GM19463 (cell line): Measurements from ENCODE around the gene PIGQ.
A peak's percentile ranks its signal among the peaks of the same experiment; 100 is the strongest.

Experiments used
- ATAC-seq: cut with Tn5 transposase; IDR thresholded peaks from one replicate; pipeline ENCODE4 v1.9.1; 2021; ENCODE audit warnings: mild to moderate bottlenecking, moderate library complexity; ENCODE audit not compliant: unreplicated experiment

The PIGQ gene

GRCh38 chr16:569445-570254 lies at the start of gene PIGQ:
Gene PIGQ (plus strand): TSS chr16:569968. CDS start chr16:574075, 4,107 bp downstream.
- no peak for ATAC-seq

DNA sequence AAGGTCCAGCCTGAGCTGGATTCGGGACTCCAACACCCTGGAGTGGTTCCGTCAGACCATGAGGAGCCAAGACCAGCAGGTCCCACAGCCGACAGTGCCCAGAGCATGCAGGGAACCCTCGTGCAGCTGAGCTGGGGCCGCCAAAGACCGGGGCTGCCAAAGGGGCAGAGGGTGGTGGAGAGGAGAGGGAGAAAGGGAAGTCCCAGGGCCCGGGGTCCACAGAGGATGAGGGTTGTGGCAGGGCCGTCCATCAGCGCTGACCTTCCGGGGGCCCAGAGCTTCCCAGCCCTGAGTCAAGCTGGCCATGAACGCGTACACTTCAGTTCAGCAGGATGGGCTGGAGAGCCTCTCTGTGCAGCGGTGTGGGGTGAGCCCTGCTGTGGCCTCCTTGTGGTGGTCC lies 48.9 kb upstream of the PIGQ start:
- no peak for ATAC-seq

DNA sequence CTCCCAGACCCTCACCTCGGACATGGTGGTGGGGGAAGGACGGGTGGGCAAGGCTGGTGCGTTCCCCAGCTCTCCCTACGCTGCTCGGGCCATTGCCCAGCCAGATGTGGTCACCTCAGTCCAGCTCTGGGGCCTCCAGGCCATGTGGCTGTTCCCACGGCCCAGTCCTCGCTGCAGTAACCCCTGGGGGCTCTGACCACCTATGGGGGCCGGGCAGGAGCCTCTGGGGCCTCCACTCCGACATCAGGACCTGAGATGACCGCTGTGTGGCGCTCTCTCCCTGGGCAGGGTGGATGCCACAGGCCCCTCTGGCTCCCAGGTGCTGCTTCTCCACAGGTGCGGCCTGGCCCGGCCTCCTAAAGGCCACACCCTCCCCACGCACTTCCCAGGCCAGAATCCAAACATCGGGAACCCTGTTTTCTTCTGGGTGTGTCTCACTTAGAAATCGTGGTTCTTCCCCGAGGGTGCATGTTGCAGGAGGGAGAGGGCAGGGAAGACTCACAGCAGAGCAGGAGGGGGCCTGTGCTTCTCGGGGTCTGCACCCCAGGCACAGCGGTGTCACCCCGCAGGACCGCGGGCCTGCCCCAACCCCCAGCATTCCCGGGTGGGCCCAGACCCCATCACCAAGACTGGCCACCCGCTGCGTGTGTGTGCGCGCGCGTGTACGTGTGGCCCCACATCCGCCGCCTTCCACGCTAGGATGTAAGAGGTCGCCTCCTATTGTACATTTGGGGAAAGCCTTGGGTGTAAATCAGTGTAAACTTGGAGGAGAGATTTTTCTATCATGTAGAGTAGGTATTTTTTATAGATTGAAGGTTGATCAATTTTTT lies 48.2 kb upstream of the PIGQ start:
- ATAC-seq, result no peak

- no peak for ATAC-seq
These were observed 47.3 kb upstream of the PIGQ start for GRCh38 chr16:522320-523096.

DNA sequence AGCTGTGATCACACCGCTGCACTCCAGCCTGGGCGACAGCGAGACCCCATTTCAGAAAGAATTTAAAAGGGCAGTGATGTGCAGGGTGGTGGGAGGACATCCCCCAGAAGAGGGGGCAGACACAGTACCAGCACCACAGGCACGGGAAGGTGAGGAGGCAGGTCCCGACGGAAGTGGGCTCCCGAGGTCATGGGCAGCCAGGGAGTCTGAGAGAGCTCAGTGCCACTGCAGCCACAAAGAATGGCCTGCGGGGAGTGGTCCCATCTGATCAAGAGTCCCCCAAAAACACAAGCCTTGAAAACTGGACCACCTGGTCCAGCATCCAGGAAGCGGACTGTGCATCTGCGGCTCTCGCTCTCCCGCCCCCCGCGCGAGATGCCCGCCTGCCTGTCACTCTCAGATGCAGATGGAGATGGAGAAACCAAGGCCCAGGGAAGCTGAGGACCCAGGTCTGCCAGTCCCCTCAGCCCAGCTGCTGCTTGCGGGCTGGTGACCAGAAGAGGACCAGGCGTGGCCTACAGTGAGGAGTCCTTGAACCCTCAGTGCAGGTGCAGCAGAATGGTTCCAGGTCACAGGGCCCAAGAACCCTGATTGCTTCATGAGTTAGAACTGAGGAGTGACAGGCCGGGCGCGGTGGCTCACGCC lies 46.5 kb upstream of the PIGQ start:
- ATAC-seq, result no peak

DNA sequence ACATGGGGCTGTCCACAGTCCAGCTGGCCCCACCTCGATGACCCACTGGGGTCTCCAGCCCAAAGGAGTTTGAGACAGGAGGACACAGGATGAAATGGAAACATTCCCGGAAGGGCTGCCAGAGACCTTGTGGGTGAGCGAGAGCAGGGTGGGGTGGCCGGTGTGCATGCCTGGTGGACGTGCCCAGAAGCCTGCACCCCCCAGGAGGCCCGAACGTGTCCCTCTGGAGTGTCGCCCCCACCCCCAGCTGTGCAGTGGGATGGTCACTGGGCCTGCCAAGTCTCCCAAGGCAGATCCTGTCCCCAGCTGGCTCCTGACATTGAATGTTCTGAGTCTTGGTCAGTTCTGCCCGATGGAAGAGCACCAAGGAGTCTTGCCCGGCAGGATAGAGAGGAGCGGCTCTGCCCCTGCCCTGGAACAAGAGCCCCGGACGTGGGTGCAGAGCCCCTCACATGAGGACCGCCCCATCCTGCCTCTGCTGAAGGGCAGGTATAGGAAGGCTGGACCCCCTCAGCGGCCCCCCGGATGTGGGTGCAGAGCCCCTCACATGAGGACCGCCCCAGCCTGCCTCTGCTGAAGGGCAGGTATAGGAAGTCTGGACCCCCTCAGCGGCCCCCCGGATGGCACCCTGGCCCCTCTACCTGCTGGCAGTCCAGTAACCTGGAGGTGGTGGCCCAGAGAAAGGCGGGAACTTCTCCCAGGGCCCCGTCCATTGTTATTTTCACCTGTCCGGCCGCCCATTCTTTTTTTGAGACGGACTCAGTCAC lies 45.3 kb upstream of the PIGQ start:
- no peak for ATAC-seq

GRCh38 chr16:525123-525519 lies 44.6 kb upstream of the PIGQ start:
- no peak for ATAC-seq

GRCh38 chr16:525520-526180 lies 44.1 kb upstream of the PIGQ start:
- no peak for ATAC-seq

GRCh38 chr16:526181-527014 lies 43.4 kb upstream of the PIGQ start:
- no peak for ATAC-seq

- ATAC-seq, result peak; percentile 70
These were observed 42.5 kb upstream of the PIGQ start, which contains the start of gene CAPN15 for GRCh38 chr16:527015-527903. Gene CAPN15 (plus strand): TSS chr16:527712. CDS start chr16:546839, 19,127 bp downstream.

- no peak for ATAC-seq
These were observed 41.4 kb upstream of the PIGQ start for GRCh38 chr16:528111-529011.

GRCh38 chr16:529012-529575 lies 40.7 kb upstream of the PIGQ start:
- ATAC-seq, result no peak

GRCh38 chr16:530111-530817 lies 39.5 kb upstream of the PIGQ start:
- ATAC-seq, result no peak

- no peak for ATAC-seq
These were observed 38.2 kb upstream of the PIGQ start for GRCh38 chr16:531494-532125.
